ENCODE data around the gene IRF4.

The IRF4 gene

GRCh38 chr6:451847-452246 lies 60.3 kb downstream of the IRF4 start:
- no peak overlapping the region for H3K4me3 ChIP-seq (ENCODE audit: insufficient read depth, low read depth, low read length)
- WGBS, 2 experiments: 94 to 97% methylated on average over 8 of the region's 8 CpGs
- H3K36me3 ChIP-seq (ENCODE audit: control insufficient read depth, insufficient read depth, low read length): no peaks in the 10 kb centered on the region
- no peaks in the 10 kb centered on the region for H3K27me3 ChIP-seq (ENCODE audit: control insufficient read depth, insufficient read depth, low read length, poor library complexity, severe bottlenecking)
- H3K9me3 ChIP-seq (ENCODE audit: control insufficient read depth, low read length): no peaks in the 10 kb centered on the region
- H3K4me1 ChIP-seq (ENCODE audit: control insufficient read depth, insufficient read depth, low read length): no peaks in the 10 kb centered on the region
- no peak overlapping the region for H3K27ac ChIP-seq (ENCODE audit: insufficient read depth, low read depth, low read length, poor library complexity, severe bottlenecking)

GRCh38 chr6:452301-453067 lies 60.9 kb downstream of the IRF4 start:
- no peaks in the 10 kb centered on the region for H3K9me3 ChIP-seq (ENCODE audit: control insufficient read depth, low read length)
- no peak overlapping the region for H3K27ac ChIP-seq (ENCODE audit: insufficient read depth, low read depth, low read length, poor library complexity, severe bottlenecking)
- H3K36me3 ChIP-seq (ENCODE audit: control insufficient read depth, insufficient read depth, low read length): no peaks in the 10 kb centered on the region
- H3K27me3 ChIP-seq (ENCODE audit: control insufficient read depth, insufficient read depth, low read length, poor library complexity, severe bottlenecking): no peaks in the 10 kb centered on the region
- no peak overlapping the region for H3K4me3 ChIP-seq (ENCODE audit: insufficient read depth, low read depth, low read length)
- WGBS, 2 experiments: 90 to 91% methylated on average over 9 of the region's 9 CpGs
- no peaks in the 10 kb centered on the region for H3K4me1 ChIP-seq (ENCODE audit: control insufficient read depth, insufficient read depth, low read length)

DNA sequence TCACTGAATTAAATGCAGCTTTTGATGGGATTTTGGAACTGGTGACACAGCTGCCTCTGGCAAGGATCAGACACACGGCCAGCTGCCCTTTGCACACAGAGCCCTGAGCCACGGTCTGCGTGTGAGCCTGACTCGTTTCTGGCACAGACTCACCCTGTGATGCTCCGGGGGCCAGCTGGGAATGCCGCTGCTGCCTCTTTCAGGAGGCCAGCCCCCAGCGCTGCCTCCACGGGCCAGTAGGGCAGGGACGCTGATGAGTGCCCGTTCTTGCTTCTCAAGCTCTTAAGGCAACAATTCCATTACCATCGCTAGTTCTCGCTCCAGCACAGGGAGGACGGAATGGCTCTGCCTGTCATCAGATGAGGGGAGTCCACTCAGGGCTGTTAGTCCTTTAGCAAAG lies 61.6 kb downstream of the IRF4 start:
- no peaks in the 10 kb centered on the region for H3K4me1 ChIP-seq (ENCODE audit: control insufficient read depth, insufficient read depth, low read length)
- H3K9me3 ChIP-seq (ENCODE audit: control insufficient read depth, low read length): no peaks in the 10 kb centered on the region
- H3K4me3 ChIP-seq (ENCODE audit: insufficient read depth, low read depth, low read length): no peak overlapping the region
- H3K27ac ChIP-seq (ENCODE audit: insufficient read depth, low read depth, low read length, poor library complexity, severe bottlenecking): no peak overlapping the region
- H3K36me3 ChIP-seq (ENCODE audit: control insufficient read depth, insufficient read depth, low read length): no peaks in the 10 kb centered on the region
- H3K27me3 ChIP-seq (ENCODE audit: control insufficient read depth, insufficient read depth, low read length, poor library complexity, severe bottlenecking): no peaks in the 10 kb centered on the region
- WGBS, 2 experiments: 84 to 86% methylated on average over 13 of the region's 13 CpGs

- 94 to 96% methylated on average over 3 of the region's 5 CpGs for WGBS, 2 experiments
- Histone ChIP-seq H3K27ac (ENCODE audit: insufficient read depth, low read depth, low read length, poor library complexity, severe bottlenecking) (no peak overlapping the region), H3K4me3 (ENCODE audit: insufficient read depth, low read depth, low read length) (no peak overlapping the region), H3K4me1 (ENCODE audit: control insufficient read depth, insufficient read depth, low read length) (no peaks in the 10 kb centered on the region), H3K27me3 (ENCODE audit: control insufficient read depth, insufficient read depth, low read length, poor library complexity, severe bottlenecking) (no peaks in the 10 kb centered on the region), H3K9me3 (ENCODE audit: control insufficient read depth, low read length) (no peaks in the 10 kb centered on the region), H3K36me3 (ENCODE audit: control insufficient read depth, insufficient read depth, low read length) (no peaks in the 10 kb centered on the region)
These were observed 62.8 kb downstream of the IRF4 start for GRCh38 chr6:454148-454991.

GRCh38 chr6:455006-455585 lies 63.5 kb downstream of the IRF4 start:
- Histone ChIP-seq H3K27ac (ENCODE audit: insufficient read depth, low read depth, low read length, poor library complexity, severe bottlenecking) (no peak overlapping the region), H3K27me3 (ENCODE audit: control insufficient read depth, insufficient read depth, low read length, poor library complexity, severe bottlenecking) (no peaks in the 10 kb centered on the region), H3K4me3 (ENCODE audit: insufficient read depth, low read depth, low read length) (no peak overlapping the region), H3K36me3 (ENCODE audit: control insufficient read depth, insufficient read depth, low read length) (no peaks in the 10 kb centered on the region), H3K4me1 (ENCODE audit: control insufficient read depth, insufficient read depth, low read length) (no peaks in the 10 kb centered on the region), H3K9me3 (ENCODE audit: control insufficient read depth, low read length) (no peaks in the 10 kb centered on the region)
- 92 to 97% methylated on average over 10 to 11 of the region's 11 CpGs for WGBS, 2 experiments

- H3K4me1 ChIP-seq (ENCODE audit: control insufficient read depth, insufficient read depth, low read length): no peaks in the 10 kb centered on the region
- no peaks in the 10 kb centered on the region for H3K9me3 ChIP-seq (ENCODE audit: control insufficient read depth, low read length)
- no peaks in the 10 kb centered on the region for H3K36me3 ChIP-seq (ENCODE audit: control insufficient read depth, insufficient read depth, low read length)
- no peaks in the 10 kb centered on the region for H3K27me3 ChIP-seq (ENCODE audit: control insufficient read depth, insufficient read depth, low read length, poor library complexity, severe bottlenecking)
- H3K4me3 ChIP-seq (ENCODE audit: insufficient read depth, low read depth, low read length): no peak overlapping the region
- H3K27ac ChIP-seq (ENCODE audit: insufficient read depth, low read depth, low read length, poor library complexity, severe bottlenecking): no peak overlapping the region
- 91 to 97% methylated on average over 8 of the region's 8 CpGs for WGBS, 2 experiments
These were observed 64.3 kb downstream of the IRF4 start for GRCh38 chr6:455835-456234.

DNA sequence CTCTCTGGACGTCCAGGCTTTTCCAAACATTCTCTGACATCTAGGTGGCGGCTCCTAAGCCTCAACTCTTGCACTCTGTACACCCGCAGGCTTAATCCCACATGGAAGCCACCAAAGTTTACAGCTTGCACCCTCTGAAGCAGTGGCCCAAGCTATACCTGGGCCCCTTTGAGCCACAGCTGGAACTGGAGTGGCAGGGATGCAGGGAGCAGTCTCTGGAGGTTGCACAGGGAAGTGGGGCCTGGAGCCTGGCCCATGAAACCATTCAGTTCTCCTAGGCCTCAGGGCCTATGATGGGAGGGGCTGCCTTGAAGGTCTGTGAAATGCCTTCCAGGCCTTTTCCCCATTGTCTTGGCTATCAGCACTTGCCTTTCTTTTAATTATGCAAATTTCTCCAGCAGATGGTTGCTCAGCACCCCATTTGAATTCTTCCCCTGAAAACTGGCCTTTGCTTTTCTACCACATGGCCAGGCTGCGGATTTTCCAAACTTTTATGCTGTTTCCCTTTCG lies 64.9 kb downstream of the IRF4 start:
- Histone ChIP-seq H3K36me3 (ENCODE audit: control insufficient read depth, insufficient read depth, low read length) (no peaks in the 10 kb centered on the region), H3K4me1 (ENCODE audit: control insufficient read depth, insufficient read depth, low read length) (no peaks in the 10 kb centered on the region), H3K27me3 (ENCODE audit: control insufficient read depth, insufficient read depth, low read length, poor library complexity, severe bottlenecking) (no peaks in the 10 kb centered on the region), H3K4me3 (ENCODE audit: insufficient read depth, low read depth, low read length) (no peak overlapping the region), H3K9me3 (ENCODE audit: control insufficient read depth, low read length) (no peaks in the 10 kb centered on the region), H3K27ac (ENCODE audit: insufficient read depth, low read depth, low read length, poor library complexity, severe bottlenecking) (no peak overlapping the region)
- WGBS, 2 experiments: 81 to 83% methylated on average over 5 of the region's 5 CpGs

GRCh38 chr6:456887-457286 lies 65.3 kb downstream of the IRF4 start:
- Histone ChIP-seq H3K27me3 (ENCODE audit: control insufficient read depth, insufficient read depth, low read length, poor library complexity, severe bottlenecking) (no peaks in the 10 kb centered on the region), H3K4me1 (ENCODE audit: control insufficient read depth, insufficient read depth, low read length) (no peaks in the 10 kb centered on the region), H3K36me3 (ENCODE audit: control insufficient read depth, insufficient read depth, low read length) (no peaks in the 10 kb centered on the region), H3K27ac (ENCODE audit: insufficient read depth, low read depth, low read length, poor library complexity, severe bottlenecking) (no peak overlapping the region), H3K9me3 (ENCODE audit: control insufficient read depth, low read length) (no peaks in the 10 kb centered on the region), H3K4me3 (ENCODE audit: insufficient read depth, low read depth, low read length) (no peak overlapping the region)
- 86 to 88% methylated on average over 4 of the region's 4 CpGs for whole genome bisulfite sequencing, 2 experiments
